ENCODE data around the gene CHST8. TPM values are rescaled to one million over a fixed set of nuclear protein-coding genes. Genes with fewer than 3 reads are reported as not detected.
"Not testable (repeated sequence)": the region's sequence is repeated elsewhere in the genome, so short reads cannot be mapped to it uniquely, and the experiment has no call there.

Gene CHST8
- total and polyA plus RNA-seq, 9 donors, result 0.09 to 1.4 (median 0.36) TPM

DNA sequence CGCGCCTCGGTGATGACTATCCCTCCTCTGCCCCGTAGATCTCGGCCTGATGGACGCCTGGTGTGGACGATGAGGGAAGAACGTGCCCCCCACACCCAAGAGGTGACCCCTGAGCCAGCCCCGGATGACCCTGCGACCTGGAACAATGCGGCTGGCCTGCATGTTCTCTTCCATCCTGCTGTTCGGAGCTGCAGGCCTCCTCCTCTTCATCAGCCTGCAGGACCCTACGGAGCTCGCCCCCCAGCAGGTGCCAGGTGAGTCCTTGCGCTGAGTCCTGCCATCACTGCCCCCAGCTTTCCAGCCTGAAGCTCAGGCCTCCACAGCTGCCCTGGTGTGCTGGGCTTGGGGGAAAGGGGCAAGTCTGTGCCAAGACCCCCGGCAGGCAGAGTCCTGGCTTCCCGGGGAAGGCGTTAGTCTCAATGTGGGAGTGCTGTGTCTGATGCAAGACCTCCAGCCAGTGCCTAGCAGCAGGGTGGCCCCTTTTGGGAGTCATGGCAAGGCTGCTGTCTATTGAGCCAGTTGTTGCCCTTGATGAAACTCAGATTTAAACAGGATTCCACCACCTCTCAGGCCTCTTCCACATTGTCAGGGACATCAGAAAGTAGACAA lies 67.5 kb downstream of the CHST8 start:
- H3K4me1 ChIP-seq (ENCODE audit: control insufficient read depth, insufficient read depth, low read length), result peaks cover 8% of the 10 kb centered on the region
- no peak for DNase-seq
- no peak overlapping the region for H3K27ac ChIP-seq (ENCODE audit: low read length)
- WGBS (ENCODE audit: insufficient coverage), result 74% methylated on average over 11 of the region's 18 CpGs
- no peak overlapping the region for H3K4me3 ChIP-seq (ENCODE audit: low read length)
- peaks cover 15% of the 10 kb centered on the region for H3K27me3 ChIP-seq (ENCODE audit: control insufficient read depth, insufficient read depth, low read length)
- no peaks in the 10 kb centered on the region for H3K36me3 ChIP-seq (ENCODE audit: control insufficient read depth, insufficient read depth, low read length)
- no peaks in the 10 kb centered on the region for H3K9me3 ChIP-seq (replicated peaks; ENCODE audit: control insufficient read depth, low read depth, low read length)

DNA sequence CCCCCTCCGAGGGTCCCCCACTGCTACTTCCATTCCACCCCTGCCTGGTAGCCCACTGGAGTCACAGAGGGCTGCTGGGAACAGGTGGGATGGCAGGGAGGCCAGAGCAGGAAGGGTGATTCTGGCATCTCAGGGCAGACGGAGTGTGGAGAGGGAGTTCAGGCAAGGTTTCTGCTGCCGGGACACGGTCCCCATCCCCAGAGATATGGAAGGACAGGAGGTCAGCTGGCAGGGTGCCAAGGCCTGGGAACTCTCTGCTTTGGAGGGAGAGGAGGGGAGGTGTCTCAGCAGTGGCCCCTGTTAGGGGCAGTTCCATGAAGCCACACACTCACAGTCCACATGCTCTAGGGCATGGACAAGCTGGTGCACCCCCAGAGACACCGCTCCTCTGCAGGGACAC lies 68.1 kb downstream of the CHST8 start:
- H3K27me3 ChIP-seq (ENCODE audit: control insufficient read depth, insufficient read depth, low read length), result peaks cover 10% of the 10 kb centered on the region
- 43% methylated on average over 3 of the region's 5 CpGs for WGBS (ENCODE audit: insufficient coverage)
- H3K27ac ChIP-seq (ENCODE audit: low read length), result no peak overlapping the region
- no peaks in the 10 kb centered on the region for H3K9me3 ChIP-seq (replicated peaks; ENCODE audit: control insufficient read depth, low read depth, low read length)
- no peak overlapping the region for H3K4me3 ChIP-seq (ENCODE audit: low read length)
- no peak for DNase-seq
- H3K36me3 ChIP-seq (ENCODE audit: control insufficient read depth, insufficient read depth, low read length), result no peaks in the 10 kb centered on the region
- H3K4me1 ChIP-seq (ENCODE audit: control insufficient read depth, insufficient read depth, low read length), result peaks cover 3% of the 10 kb centered on the region

DNA sequence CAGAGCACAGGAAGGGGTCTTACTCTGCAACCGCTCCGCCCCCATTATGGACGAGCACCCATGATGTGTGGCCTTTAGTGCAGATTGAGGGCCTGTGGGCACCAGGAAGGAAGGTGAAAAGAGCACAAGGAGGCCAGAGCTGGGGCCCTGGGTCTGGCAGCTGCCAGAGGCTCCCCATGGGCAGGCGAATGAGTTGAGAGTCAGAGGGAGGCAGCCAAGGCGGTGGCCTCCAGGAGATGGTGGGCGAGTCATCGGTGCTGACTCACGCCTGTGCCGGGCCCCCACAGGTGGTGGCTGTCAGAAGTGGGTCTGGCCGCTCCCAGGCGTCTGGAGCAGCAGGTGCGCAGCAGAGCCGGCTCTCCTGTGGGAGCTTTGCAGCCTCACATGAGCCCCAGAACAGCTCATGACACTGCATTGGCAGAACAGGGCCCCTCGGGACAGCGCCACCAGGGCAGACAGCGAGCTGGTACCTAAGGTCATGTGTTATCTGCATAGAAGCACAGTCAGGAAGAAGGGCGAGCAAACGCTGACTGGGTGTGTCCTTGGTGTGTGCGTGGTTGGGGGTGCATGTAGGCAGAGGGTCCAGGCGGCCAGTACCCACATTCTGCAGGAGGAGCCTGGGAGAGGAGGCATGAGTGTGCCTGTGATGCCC lies 68.8 kb downstream of the CHST8 start:
- peaks cover 3% of the 10 kb centered on the region for H3K27me3 ChIP-seq (ENCODE audit: control insufficient read depth, insufficient read depth, low read length)
- H3K36me3 ChIP-seq (ENCODE audit: control insufficient read depth, insufficient read depth, low read length), result no peaks in the 10 kb centered on the region
- DNase-seq, result no peak
- no peaks in the 10 kb centered on the region for H3K9me3 ChIP-seq (replicated peaks; ENCODE audit: control insufficient read depth, low read depth, low read length)
- H3K4me3 ChIP-seq (ENCODE audit: low read length), result no peak overlapping the region
- no peaks in the 10 kb centered on the region for H3K4me1 ChIP-seq (ENCODE audit: control insufficient read depth, insufficient read depth, low read length)
- no peak overlapping the region for H3K27ac ChIP-seq (ENCODE audit: low read length)
- 74% methylated on average over 18 of the region's 20 CpGs for WGBS (ENCODE audit: insufficient coverage)

DNA sequence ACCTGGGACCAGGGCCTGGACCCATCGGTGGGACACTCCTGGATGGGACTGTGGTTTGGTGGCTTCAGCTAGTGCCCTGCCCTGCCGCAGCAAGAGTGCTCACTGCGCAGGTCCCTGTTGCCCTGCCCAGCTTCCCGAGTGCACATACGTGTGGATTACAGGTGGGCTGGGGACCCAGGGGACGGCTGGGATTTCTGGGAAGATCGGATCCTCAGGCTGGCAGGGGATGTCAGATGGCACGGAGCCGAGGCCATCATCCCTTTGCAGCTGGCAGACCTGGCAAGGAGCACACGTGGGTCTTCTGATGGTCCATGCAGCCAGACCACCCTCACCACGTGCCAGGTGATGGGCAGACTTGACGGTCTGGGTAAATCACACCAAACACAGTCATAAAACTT lies 69.3 kb downstream of the CHST8 start:
- DNase-seq, result no peak
- Histone ChIP-seq H3K4me1 (ENCODE audit: control insufficient read depth, insufficient read depth, low read length) (no peaks in the 10 kb centered on the region), H3K36me3 (ENCODE audit: control insufficient read depth, insufficient read depth, low read length) (no peaks in the 10 kb centered on the region), H3K27ac (ENCODE audit: low read length) (no peak overlapping the region), H3K9me3 (replicated peaks; ENCODE audit: control insufficient read depth, low read depth, low read length) (no peaks in the 10 kb centered on the region), H3K4me3 (ENCODE audit: low read length) (no peak overlapping the region), H3K27me3 (ENCODE audit: control insufficient read depth, insufficient read depth, low read length) (peaks cover 3% of the 10 kb centered on the region)
- WGBS (ENCODE audit: insufficient coverage), result 75% methylated on average over 10 of the region's 12 CpGs

DNA sequence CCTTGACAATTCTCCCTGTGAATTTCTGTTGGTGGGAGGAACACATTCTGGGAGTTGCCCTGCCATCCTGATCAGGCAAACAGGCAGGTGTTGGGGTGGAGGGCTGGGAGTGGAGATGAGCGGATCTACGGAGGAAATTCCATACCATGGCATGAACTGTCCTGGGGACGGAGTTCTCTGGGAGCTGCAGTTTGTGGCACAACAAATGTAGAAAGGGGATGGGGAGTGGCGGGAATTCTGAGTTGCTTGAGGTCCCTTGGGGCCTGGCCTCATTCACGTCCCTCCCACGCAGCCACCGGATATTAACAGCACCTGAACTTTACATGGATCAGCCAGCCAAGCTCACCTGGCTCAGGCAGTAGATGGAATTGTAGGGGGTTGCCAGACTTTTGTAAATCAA lies 70.0 kb downstream of the CHST8 start:
- Histone ChIP-seq H3K4me3 (ENCODE audit: low read length) (no peak overlapping the region), H3K36me3 (ENCODE audit: control insufficient read depth, insufficient read depth, low read length) (no peaks in the 10 kb centered on the region), H3K27me3 (ENCODE audit: control insufficient read depth, insufficient read depth, low read length) (peaks cover 3% of the 10 kb centered on the region), H3K9me3 (replicated peaks; ENCODE audit: control insufficient read depth, low read depth, low read length) (no peaks in the 10 kb centered on the region), H3K27ac (ENCODE audit: low read length) (no peak overlapping the region), H3K4me1 (ENCODE audit: control insufficient read depth, insufficient read depth, low read length) (no peaks in the 10 kb centered on the region)
- 75% methylated on average over 3 of the region's 7 CpGs for WGBS (ENCODE audit: insufficient coverage)
- DNase-seq, result no peak

DNA sequence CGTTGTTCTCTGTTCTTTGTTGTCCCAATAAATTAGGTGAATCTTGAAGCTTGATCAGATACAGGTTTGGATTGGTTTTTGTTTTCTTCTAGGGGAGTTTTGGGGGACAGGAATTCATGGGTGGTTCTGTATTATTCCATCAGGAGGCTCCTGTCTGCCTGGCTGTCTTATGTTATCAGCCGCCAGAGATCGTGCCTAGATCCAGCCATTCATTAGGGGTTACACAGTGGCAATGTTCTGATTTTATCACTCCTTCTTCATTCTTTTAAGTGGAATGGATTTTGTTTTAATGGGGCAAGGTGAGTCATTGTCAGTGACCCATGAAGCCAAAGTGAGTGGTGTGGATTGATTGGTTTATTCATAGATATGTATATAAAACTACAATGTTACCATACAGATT lies 71.9 kb downstream of the CHST8 start:
- no peaks in the 10 kb centered on the region for H3K36me3 ChIP-seq (ENCODE audit: control insufficient read depth, insufficient read depth, low read length)
- no CpG with 5 or more reads among the region's 3 CpGs for WGBS (ENCODE audit: insufficient coverage)
- H3K4me1 ChIP-seq (ENCODE audit: control insufficient read depth, insufficient read depth, low read length), result no peaks in the 10 kb centered on the region
- H3K4me3 ChIP-seq (ENCODE audit: low read length), result no peak overlapping the region
- no peak overlapping the region for H3K27ac ChIP-seq (ENCODE audit: low read length)
- no peak for DNase-seq
- H3K9me3 ChIP-seq (replicated peaks; ENCODE audit: control insufficient read depth, low read depth, low read length), result no peaks in the 10 kb centered on the region
- H3K27me3 ChIP-seq (ENCODE audit: control insufficient read depth, insufficient read depth, low read length), result peaks cover 1% of the 10 kb centered on the region

DNA sequence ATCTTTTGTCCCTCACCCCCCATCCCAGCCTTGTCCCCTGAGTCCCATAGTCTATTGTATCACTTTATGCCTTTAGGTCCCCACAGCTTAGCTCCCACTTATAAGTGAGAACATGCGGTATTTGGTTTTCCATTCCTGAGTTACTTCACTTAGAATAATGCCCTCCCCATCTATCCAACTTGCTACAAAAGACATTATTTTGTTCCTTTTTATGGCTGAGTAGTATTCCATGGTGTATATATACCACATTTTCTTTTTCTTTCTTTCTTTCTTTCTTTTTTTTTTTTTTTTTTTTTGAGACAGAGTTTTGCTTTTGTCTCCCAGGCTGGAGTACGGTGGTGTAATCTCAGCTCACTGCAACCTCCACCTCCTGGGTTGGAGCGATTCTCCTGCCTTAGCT lies 73.8 kb downstream of the CHST8 start:
- not testable (repeated sequence) for H3K27me3 ChIP-seq (ENCODE audit: control insufficient read depth, insufficient read depth, low read length); DNase-seq; H3K36me3 ChIP-seq (ENCODE audit: control insufficient read depth, insufficient read depth, low read length); H3K27ac ChIP-seq (ENCODE audit: low read length); H3K4me3 ChIP-seq (ENCODE audit: low read length); H3K9me3 ChIP-seq (replicated peaks; ENCODE audit: control insufficient read depth, low read depth, low read length); H3K4me1 ChIP-seq (ENCODE audit: control insufficient read depth, insufficient read depth, low read length)
- 80% methylated on average over 1 of the region's 3 CpGs for WGBS (ENCODE audit: insufficient coverage)

DNA sequence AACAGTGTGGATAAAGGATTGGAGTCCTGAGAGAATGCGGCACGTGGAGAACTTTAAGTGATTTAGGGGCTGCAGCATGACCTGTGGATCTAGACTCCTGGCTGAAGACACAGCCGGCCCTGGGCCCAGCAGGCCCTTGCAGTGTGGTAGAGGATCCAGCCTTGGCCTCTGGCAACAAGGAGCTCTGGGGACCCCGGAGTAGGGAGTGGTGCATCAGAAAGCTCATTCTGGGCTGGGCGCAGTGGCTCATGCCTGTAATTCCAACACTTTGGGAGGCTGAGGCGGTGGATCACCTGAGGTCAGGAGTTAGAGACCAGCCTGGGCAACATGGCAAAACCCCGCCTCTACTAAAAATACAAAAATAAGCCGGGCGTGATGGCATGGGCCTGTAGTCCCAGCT lies 76.0 kb downstream of the CHST8 start:
- Histone ChIP-seq H3K4me3 (ENCODE audit: low read length) (no peak overlapping the region), H3K36me3 (ENCODE audit: control insufficient read depth, insufficient read depth, low read length) (no peaks in the 10 kb centered on the region), H3K4me1 (ENCODE audit: control insufficient read depth, insufficient read depth, low read length) (no peaks in the 10 kb centered on the region), H3K27me3 (ENCODE audit: control insufficient read depth, insufficient read depth, low read length) (no peaks in the 10 kb centered on the region), H3K27ac (ENCODE audit: low read length) (no peak overlapping the region), H3K9me3 (replicated peaks; ENCODE audit: control insufficient read depth, low read depth, low read length) (no peaks in the 10 kb centered on the region)
- 63% methylated on average over 5 of the region's 9 CpGs for WGBS (ENCODE audit: insufficient coverage)
- no peak for DNase-seq

DNA sequence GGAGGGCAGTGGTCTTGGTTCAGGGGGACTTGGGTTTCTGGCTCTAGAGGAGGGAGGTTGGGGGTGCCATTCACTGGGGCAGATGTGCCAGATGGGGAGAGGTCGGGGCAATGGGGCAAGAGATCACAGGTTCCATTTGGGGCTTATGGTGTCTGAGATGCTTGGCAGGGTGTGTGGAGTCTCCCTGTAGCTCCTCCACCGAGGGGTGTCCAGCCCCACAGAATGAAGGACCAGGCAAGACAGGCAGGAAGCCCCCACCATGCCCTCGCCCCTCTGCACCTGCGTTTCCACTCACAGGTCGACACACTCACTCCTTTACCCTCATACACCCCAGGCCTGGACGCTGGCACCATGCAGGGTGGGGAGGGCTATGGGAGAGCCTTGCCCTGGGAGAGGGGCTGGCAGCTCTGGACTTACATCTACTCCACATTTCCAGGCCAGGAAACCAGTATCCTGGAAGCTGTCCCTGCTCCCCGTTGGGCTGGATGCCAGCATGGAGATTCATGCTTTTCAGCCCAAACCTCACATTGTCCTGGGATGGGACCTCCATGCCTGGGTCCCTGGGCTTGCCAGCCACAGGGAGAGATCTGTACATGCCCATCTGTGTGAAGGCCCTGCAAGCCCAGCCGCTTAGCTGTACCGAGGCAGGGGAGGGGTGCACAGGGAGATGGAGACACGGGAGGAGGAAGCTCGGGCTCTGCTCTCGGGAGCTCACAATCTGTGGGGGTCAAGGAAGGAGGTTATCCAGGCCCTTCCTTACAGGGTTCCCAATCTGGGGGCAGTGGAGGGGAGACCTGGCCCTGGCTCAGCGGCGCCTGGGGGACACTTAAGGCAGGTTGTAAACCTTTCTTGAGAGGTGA lies 77.1 kb downstream of the CHST8 start:
- no peak overlapping the region for H3K27ac ChIP-seq (ENCODE audit: low read length)
- H3K4me3 ChIP-seq (ENCODE audit: low read length), result no peak overlapping the region
- no peak for DNase-seq
- 63% methylated on average over 11 of the region's 14 CpGs for WGBS (ENCODE audit: insufficient coverage)
- no peaks in the 10 kb centered on the region for H3K36me3 ChIP-seq (ENCODE audit: control insufficient read depth, insufficient read depth, low read length)
- H3K9me3 ChIP-seq (replicated peaks; ENCODE audit: control insufficient read depth, low read depth, low read length), result no peaks in the 10 kb centered on the region
- H3K27me3 ChIP-seq (ENCODE audit: control insufficient read depth, insufficient read depth, low read length), result no peaks in the 10 kb centered on the region
- no peaks in the 10 kb centered on the region for H3K4me1 ChIP-seq (ENCODE audit: control insufficient read depth, insufficient read depth, low read length)

DNA sequence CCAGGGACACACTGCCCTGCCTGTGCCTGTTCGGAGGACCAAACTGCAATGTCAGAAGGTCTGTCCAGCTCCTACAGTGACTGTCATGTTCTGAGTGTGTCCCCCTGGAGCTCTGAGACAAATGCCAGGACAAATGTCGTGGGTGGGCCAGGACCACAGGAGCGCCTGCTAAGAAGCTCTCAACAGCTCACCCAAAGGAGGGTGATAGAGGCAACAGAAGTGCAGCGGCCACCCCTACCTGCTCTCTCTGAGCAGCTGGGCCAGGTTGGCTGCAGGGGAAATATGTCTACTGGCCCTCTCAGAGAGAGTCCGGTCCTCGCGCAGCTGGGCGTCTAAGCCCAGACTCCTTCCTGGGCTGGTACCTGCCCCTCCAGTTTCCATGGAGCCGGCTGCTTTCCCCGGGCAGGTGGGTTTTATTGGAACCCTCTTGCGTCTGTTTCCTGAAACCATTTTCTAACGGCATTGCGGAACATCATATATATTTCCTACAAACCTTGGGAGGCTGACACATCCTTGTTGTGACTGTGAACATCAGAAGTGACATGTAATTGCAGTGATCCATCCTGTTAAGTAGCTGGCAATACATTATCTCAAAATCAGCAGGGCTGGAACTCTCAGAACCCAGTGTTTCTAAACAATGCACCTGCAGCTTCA lies 78.1 kb downstream of the CHST8 start:
- H3K27me3 ChIP-seq (ENCODE audit: control insufficient read depth, insufficient read depth, low read length), result no peaks in the 10 kb centered on the region
- no peak for DNase-seq
- H3K4me1 ChIP-seq (ENCODE audit: control insufficient read depth, insufficient read depth, low read length), result no peaks in the 10 kb centered on the region
- H3K9me3 ChIP-seq (replicated peaks; ENCODE audit: control insufficient read depth, low read depth, low read length), result no peaks in the 10 kb centered on the region
- H3K4me3 ChIP-seq (ENCODE audit: low read length), result no peak overlapping the region
- H3K36me3 ChIP-seq (ENCODE audit: control insufficient read depth, insufficient read depth, low read length), result no peaks in the 10 kb centered on the region
- no peak overlapping the region for H3K27ac ChIP-seq (ENCODE audit: low read length)
- 73% methylated on average over 12 of the region's 13 CpGs for WGBS (ENCODE audit: insufficient coverage)
